Uterus (tissue), 4 donors: Measurements from ENCODE around the gene ZNF513. TPM values are rescaled to one million over a fixed set of nuclear protein-coding genes. Genes with fewer than 3 reads are reported as not detected.

Source experiments
- DNase-seq, 2 donors: peaks; one replicate each; pipeline ENCODE4 v3.0.0-alpha.2; 2019 to 2020
- H3K27ac ChIP-seq, 2 donors: fragments of 200-600 bp; sonication (generic); 1 replicate in 1 of 2; 2 replicates in 1 of 2; pipeline ENCODE4 v1.5.1; 2016 to 2018
- H3K27me3 ChIP-seq, 2 donors: fragments of 200-600 bp; sonication (generic); one replicate each; pipeline ENCODE4 v1.5.1; 2018 to 2019; ENCODE audit warnings: control low read depth in 1 of 2
- H3K36me3 ChIP-seq, 2 donors: fragments of 200-600 bp; sonication (generic); one replicate each; pipeline ENCODE4 v1.5.1; 2019; ENCODE audit warnings: control low read depth in 1 of 2
- H3K4me1 ChIP-seq, 2 donors: fragments of 200-600 bp; sonication (generic); one replicate each; pipeline ENCODE4 v1.5.1; 2018 to 2019; ENCODE audit warnings: control low read depth in 1 of 2
- H3K4me3 ChIP-seq, 2 donors: fragments of 200-600 bp; sonication (generic); 1 replicate in 1 of 2; 2 replicates in 1 of 2; pipeline ENCODE4 v1.5.1; 2018 to 2019; ENCODE audit warnings: mild to moderate bottlenecking in 1 of 2
- H3K9me3 ChIP-seq, 2 donors: fragments of 200-600 bp; sonication (generic); one replicate each; pipeline ENCODE4 v1.5.1; 2019; ENCODE audit warnings: control low read depth in 1 of 2
- CTCF ChIP-seq, 4 experiments: fragments of 200-600 bp in 2 of 4; fragments of 450-650 bp in 2 of 4; sonication (generic) in 2 of 4; IDR thresholded peaks; one replicate each; pipeline ENCODE4 v1.5.1; 2016 to 2019; ENCODE audit warnings: antibody characterized with exemption in 4 of 4, mild to moderate bottlenecking in 2 of 4, moderate library complexity in 1 of 4
- POLR2A ChIP-seq, 2 donors: fragments of 450-650 bp; IDR thresholded peaks; one replicate each; pipeline ENCODE4 v1.6.1; 2016; ENCODE audit warnings: antibody characterized with exemption in 2 of 2, mild to moderate bottlenecking in 1 of 2, moderate library complexity in 1 of 2
- intact Hi-C: fragments of 100-400 bp; cut with DNase I; formaldehyde crosslinking; loops from one replicate; pipeline ENCODE4 v1.15.1; 2023; ENCODE audit warnings: low total_unique reads
- total RNA-seq, 4 donors: library from RNA; depleted of rRNA in 3 of 4; stranded (reverse); fragments of >200 nt in 3 of 4; gene quantifications; one replicate each; pipeline versions ENCODE4 v1.1.0 to v1.2.4, GENCODE V29; 2014 to 2023
- donor health status: DM: yes; HTN: yes; CAD: no.

Gene ZNF513
- total RNA-seq, 4 donors from 2014 or later, result 0.88 to 16.1 (median 12.0) TPM

GRCh38 chr2:27362678-27363420 is 17.7 kb downstream of the ZNF513 start:
- TF ChIP-seq POLR2A (IDR thresholded peaks at IDR 0.05) (no peak), CTCF (IDR thresholded peaks at IDR 0.05) (no peak)
- DNase-seq, result no peak
- Histone ChIP-seq H3K27me3 (no peaks in the 10 kb centered on the region), H3K4me3 (no peak overlapping the region), H3K36me3 (no peaks in the 10 kb centered on the region), H3K27ac (no peak overlapping the region), H3K9me3 (no peaks in the 10 kb centered on the region), H3K4me1 (no peaks in the 10 kb centered on the region)
- intact Hi-C loops, result no loop called here

- intact Hi-C loops, result no loop called here
- peaks cover 5 to 7% of the 10 kb centered on the region in 2 donors for H3K4me1 ChIP-seq
- peak; percentile 94 to 97 for DNase-seq
Observed at GRCh38 chr2:27356382-27357181, 24.0 kb downstream of the ZNF513 start, which contains the start of gene GTF3C2. TSS of gene GTF3C2 (minus strand) at chr2:27356764. CDS start at chr2:27343554, 13,210 bp downstream.

GRCh38 chr2:27356056-27356381 is 24.5 kb downstream of the ZNF513 start:
- TF ChIP-seq POLR2A (IDR thresholded peaks at IDR 0.05) (no peak), CTCF (IDR thresholded peaks at IDR 0.05) (no peak)
- H3K4me3 ChIP-seq, result peak overlapping the region; percentile 73 to 96
- no peaks in the 10 kb centered on the region for H3K9me3 ChIP-seq
- no peaks in the 10 kb centered on the region for H3K36me3 ChIP-seq
- peak in 1 of 2 donors; percentile 31 for DNase-seq
- peaks cover 5 to 7% of the 10 kb centered on the region in 2 donors for H3K4me1 ChIP-seq
- intact Hi-C loops, result no loop called here
- H3K27me3 ChIP-seq, result no peaks in the 10 kb centered on the region
- peak overlapping the region; percentile 80 to 86 for H3K27ac ChIP-seq

More at GRCh38 chr2:27356382-27357181, 24.0 kb downstream of the ZNF513 start, which contains the start of gene GTF3C2:
- Histone ChIP-seq H3K27ac (peak within 1 kb of the TSS; percentile 80 to 86), H3K36me3 (no peaks in the 10 kb centered on the region), H3K4me3 (peak within 1 kb of the TSS; percentile 73 to 96), H3K9me3 (no peaks in the 10 kb centered on the region), H3K27me3 (no peaks in the 10 kb centered on the region)
- TF ChIP-seq CTCF (IDR thresholded peaks at IDR 0.05), result peak in 3 of 4 experiments; percentile 11 to 16 (median 15)
- peak; percentile 27 to 32 for TF ChIP-seq POLR2A (IDR thresholded peaks at IDR 0.05)

- Histone ChIP-seq H3K36me3 (no peaks in the 10 kb centered on the region), H3K4me1 (peaks cover 5 to 7% of the 10 kb centered on the region in 2 donors), H3K9me3 (no peaks in the 10 kb centered on the region), H3K27me3 (no peaks in the 10 kb centered on the region), H3K27ac (no peak overlapping the region), H3K4me3 (no peak overlapping the region)
- DNase-seq, result no peak
- TF ChIP-seq POLR2A (IDR thresholded peaks at IDR 0.05), result no peak
- TF ChIP-seq CTCF (IDR thresholded peaks at IDR 0.05), result no peak
- intact Hi-C loops, result no loop called here
Observed at GRCh38 chr2:27354597-27354927, 26.0 kb downstream of the ZNF513 start.
